Common myeloid progenitor, CD34-positive (primary cell): Measurements from ENCODE around the gene IRF3.

Experiments used
- CTCF ChIA-PET: fragments of 350-600 bp; sonication (Branson Sonifier 250); formaldehyde crosslinking; loops from one replicate; lab custom pipeline; 2021; ENCODE audit warnings: antibody characterized with exemption; lab: Charles Lee
- POLR2A ChIA-PET: fragments of 350-600 bp; sonication (Branson Sonifier 250); formaldehyde crosslinking; loops from one replicate; lab custom pipeline; 2021; ENCODE audit warnings: antibody characterized with exemption; lab: Charles Lee
- DNase-seq, 3 donors: peaks; one replicate each; pipeline versions ENCODE4 v3.0.0 to v3.0.0-alpha.2; 2013
- H3K27ac ChIP-seq, 2 experiments: 1 replicate in 1 of 2; 2 replicates in 1 of 2; pipeline ENCODE4 v1.7.0; 2013; ENCODE audit warnings: inconsistent platforms in 2 of 2, low read length in 2 of 2, mild to moderate bottlenecking in 2 of 2, low read depth in 1 of 2, moderate library complexity in 1 of 2; ENCODE audit not compliant: severe bottlenecking in 2 of 2, insufficient read depth in 1 of 2, poor library complexity in 1 of 2
- H3K27me3 ChIP-seq, 5 experiments: replicated peaks in 2 of 5; 1 replicate in 3 of 5; 2 replicates in 2 of 5; pipeline versions ENCODE4 v1.6.1 to v1.7.0; 2013; ENCODE audit warnings: low read length in 4 of 5, mild to moderate bottlenecking in 2 of 5, moderate library complexity in 2 of 5, inconsistent platforms in 1 of 5; ENCODE audit not compliant: insufficient read depth in 5 of 5, control insufficient read depth in 4 of 5
- H3K36me3 ChIP-seq, 4 experiments: 1 replicate in 2 of 4; 2 replicates in 2 of 4; pipeline versions ENCODE4 v1.6.1 to v1.7.0; 2013; ENCODE audit warnings: low read length in 3 of 4, control low read depth in 1 of 4, mild to moderate bottlenecking in 1 of 4; ENCODE audit not compliant: control insufficient read depth in 4 of 4, insufficient read depth in 4 of 4
- H3K4me1 ChIP-seq, 4 experiments: 1 replicate in 3 of 4; 2 replicates in 1 of 4; pipeline versions ENCODE4 v1.6.1 to v1.7.1; 2013; ENCODE audit warnings: low read length in 3 of 4, mild to moderate bottlenecking in 3 of 4, control low read depth in 1 of 4, inconsistent platforms in 1 of 4, moderate library complexity in 1 of 4; ENCODE audit not compliant: control insufficient read depth in 4 of 4, insufficient read depth in 4 of 4; ENCODE audit errors: control extremely low read depth in 1 of 4
- H3K4me3 ChIP-seq, 7 experiments: 1 replicate in 4 of 7; 2 replicates in 3 of 7; pipeline versions ENCODE4 v1.5.1 to v1.7.0; 2013; ENCODE audit warnings: mild to moderate bottlenecking in 7 of 7, low read length in 6 of 7, moderate library complexity in 6 of 7, inconsistent platforms in 2 of 7, low read depth in 2 of 7, control low read depth in 1 of 7; ENCODE audit not compliant: insufficient read depth in 4 of 7, control insufficient read depth in 1 of 7; ENCODE audit errors: extremely low read depth in 1 of 7
- H3K9me3 ChIP-seq, 5 experiments: 1 replicate in 4 of 5; 2 replicates in 1 of 5; pipeline versions ENCODE4 v1.6.1 to v1.7.1; 2013; ENCODE audit warnings: low read length in 4 of 5, mild to moderate bottlenecking in 2 of 5, inconsistent platforms in 1 of 5, low read depth in 1 of 5, moderate library complexity in 1 of 5; ENCODE audit not compliant: control insufficient read depth in 4 of 5, insufficient read depth in 2 of 5; ENCODE audit errors: control extremely low read depth in 1 of 5
- WGBS: methylation state at CpG from one replicate; pipeline ENCODE4 v1.1.5; 2013; ENCODE audit not compliant: insufficient coverage; 5-methylcytosine and 5-hydroxymethylcytosine counted together

IRF3 gene

DNA sequence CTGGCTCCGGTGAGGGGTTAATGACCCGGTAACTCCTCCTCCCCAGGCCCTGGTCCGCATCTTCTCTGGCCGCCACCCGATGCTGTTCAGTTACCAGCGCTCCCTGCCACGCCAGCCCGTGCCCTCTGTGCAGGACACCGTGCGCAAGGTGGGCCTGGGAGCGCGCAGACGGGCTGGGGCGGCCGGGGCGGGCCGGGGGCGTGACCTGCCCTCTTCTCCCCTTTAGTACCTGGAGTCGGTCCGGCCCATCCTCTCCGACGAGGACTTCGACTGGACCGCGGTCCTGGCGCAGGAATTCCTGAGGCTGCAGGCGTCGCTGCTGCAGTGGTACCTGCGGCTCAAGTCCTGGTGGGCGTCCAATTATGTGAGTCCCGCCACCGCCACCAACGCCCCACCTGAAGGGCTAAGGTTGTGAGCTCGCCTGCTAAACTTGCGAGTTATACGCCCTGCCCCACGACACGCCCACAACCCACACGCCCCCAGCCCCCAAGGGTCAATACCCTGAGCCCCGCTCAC is 35.7 kb upstream of the IRF3 start:
- DNase-seq = no peak
- no peak overlapping the region for H3K27ac ChIP-seq
- H3K9me3 ChIP-seq = no peaks in the 10 kb centered on the region
- 73% methylated on average over 32 of the region's 40 CpGs for WGBS
- no peaks in the 10 kb centered on the region for H3K4me1 ChIP-seq
- H3K36me3 ChIP-seq = no peaks in the 10 kb centered on the region
- no peak overlapping the region for H3K4me3 ChIP-seq
- POLR2A ChIA-PET = no interaction called here
- H3K27me3 ChIP-seq = peaks cover 0 to 15% (median 4%) of the 10 kb centered on the region in 5 experiments
- CTCF ChIA-PET = no interaction called here

DNA sequence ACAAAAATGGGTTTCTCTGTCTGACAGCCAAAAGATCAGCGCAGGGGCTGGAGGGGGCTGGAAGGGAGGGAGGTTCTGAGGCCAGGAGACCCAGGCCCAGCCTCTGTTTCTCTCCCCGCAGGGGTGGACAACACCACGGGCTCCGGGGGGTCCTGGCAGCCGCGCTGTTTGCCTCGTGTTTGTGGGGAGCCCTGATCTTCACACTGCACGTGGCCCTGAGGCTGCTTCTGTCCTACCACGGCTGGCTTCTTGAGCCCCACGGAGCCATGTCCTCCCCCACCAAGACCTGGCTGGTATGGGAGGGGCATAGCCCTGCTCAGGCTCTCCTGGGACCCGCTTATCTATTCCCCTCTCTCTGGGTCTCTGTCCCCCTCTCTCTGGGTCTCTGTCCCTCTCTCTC is 34.9 kb upstream of the IRF3 start:
- ChIA-PET CTCF (interaction anchor here (0.6 to 1.0 kb wide), 3 partner anchors 10 to 161 kb away, joined by 3 to 5 read pairs (median 3); no protein-coding TSS in a partner anchor), POLR2A (no interaction called here)
- Histone ChIP-seq H3K27ac (no peak overlapping the region), H3K27me3 (peaks cover 0 to 15% (median 4%) of the 10 kb centered on the region in 5 experiments), H3K4me3 (no peak overlapping the region), H3K36me3 (no peaks in the 10 kb centered on the region), H3K4me1 (no peaks in the 10 kb centered on the region), H3K9me3 (no peaks in the 10 kb centered on the region)
- no peak for DNase-seq
- 75% methylated on average over 4 of the region's 11 CpGs for WGBS

DNA sequence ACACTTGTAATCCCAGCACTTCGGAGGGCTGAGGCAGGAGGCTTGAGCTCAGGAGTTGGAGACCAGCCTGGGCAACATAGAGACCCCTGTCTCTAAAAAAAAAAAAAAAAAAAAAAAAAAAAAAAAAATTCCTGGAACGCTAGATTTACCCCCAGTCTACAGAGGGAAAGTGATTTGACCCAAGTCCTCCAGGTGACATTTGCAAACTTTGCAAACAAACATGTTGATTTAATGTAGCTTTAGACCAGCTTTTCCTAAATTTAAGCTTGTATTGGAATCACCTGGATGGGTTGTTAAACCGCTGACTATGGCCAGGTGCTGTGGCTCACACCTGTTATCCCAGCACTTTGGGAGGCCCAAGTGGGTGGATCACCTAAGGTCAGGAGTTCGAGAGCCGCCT is 33.7 kb upstream of the IRF3 start:
- POLR2A ChIA-PET = interaction anchor here (0.6 kb wide), 1 partner anchor 20 kb away, joined by 4 read pairs; no protein-coding TSS in a partner anchor
- Histone ChIP-seq H3K27me3 (peaks cover 0 to 15% (median 4%) of the 10 kb centered on the region in 5 experiments), H3K36me3 (no peaks in the 10 kb centered on the region), H3K27ac (no peak overlapping the region), H3K4me3 (no peak overlapping the region), H3K4me1 (no peaks in the 10 kb centered on the region), H3K9me3 (no peaks in the 10 kb centered on the region)
- no peak for DNase-seq
- CTCF ChIA-PET = interaction anchor here (0.8 to 1.2 kb wide), 2 partner anchors 10 to 14 kb away, joined by 3 read pairs; partner anchors contain the start of gene ADM5
- 87% methylated on average over 3 of the region's 5 CpGs for WGBS

DNA sequence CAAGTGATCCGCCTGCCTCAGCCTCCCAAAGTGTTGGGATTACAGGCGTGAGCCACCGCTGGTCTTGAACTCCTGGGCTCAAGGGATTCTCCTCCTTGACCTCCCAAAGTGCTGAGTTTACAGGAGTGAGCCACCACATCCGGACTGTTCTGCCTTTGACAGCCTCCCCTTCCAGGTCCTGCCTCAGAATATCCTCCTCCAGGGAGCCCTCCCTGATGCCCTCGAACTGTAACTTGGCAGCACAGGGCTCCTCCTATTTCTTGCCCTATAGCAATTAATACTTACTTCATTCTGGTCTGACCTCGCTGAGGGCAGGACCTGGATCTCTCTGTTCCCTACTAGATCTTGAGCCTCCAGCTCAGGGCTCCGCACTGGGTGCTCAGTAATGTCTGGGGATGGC is 31.2 kb upstream of the IRF3 start:
- Histone ChIP-seq H3K4me1 (no peaks in the 10 kb centered on the region), H3K27me3 (peaks cover 0 to 23% (median 10%) of the 10 kb centered on the region in 5 experiments), H3K4me3 (no peak overlapping the region), H3K9me3 (no peaks in the 10 kb centered on the region), H3K27ac (no peak overlapping the region), H3K36me3 (no peaks in the 10 kb centered on the region)
- ChIA-PET POLR2A (no interaction called here), CTCF (interaction anchor here (1.3 to 1.7 kb wide), 2 partner anchors 16 to 21 kb away, joined by 3 read pairs; no protein-coding TSS in a partner anchor)
- WGBS = 96% methylated on average over 6 of the region's 7 CpGs
- DNase-seq = no peak

DNA sequence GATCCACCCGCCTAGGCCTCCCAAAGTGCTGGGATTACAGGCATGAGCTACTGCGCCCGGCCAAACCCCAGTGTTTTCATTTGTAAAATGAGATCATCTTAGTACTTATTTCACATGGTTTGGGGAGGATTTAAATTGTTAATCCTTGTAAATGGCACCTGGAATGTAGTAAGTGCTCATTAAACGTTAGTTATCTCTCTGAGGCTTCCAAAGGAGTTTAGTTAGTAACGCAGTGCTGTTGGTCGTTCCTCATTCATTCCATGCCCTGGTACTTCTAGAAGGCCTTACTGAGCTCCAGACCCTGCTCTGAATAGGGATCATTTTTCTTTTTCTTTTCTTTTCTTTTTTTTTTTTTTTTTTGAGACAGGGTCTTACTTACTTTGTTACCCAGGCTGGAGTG is 30.5 kb upstream of the IRF3 start:
- Histone ChIP-seq H3K4me1 (peaks cover 0 to 6% (median 4%) of the 10 kb centered on the region in 4 experiments), H3K36me3 (no peaks in the 10 kb centered on the region), H3K27ac (no peak overlapping the region), H3K4me3 (no peak overlapping the region), H3K9me3 (no peaks in the 10 kb centered on the region), H3K27me3 (peaks cover 0 to 26% (median 15%) of the 10 kb centered on the region in 5 experiments)
- WGBS = 100% methylated on average over 2 of the region's 6 CpGs
- ChIA-PET POLR2A (no interaction called here), CTCF (interaction anchor here (1.3 to 1.7 kb wide), 2 partner anchors 15 to 21 kb away, joined by 3 read pairs; no protein-coding TSS in a partner anchor)
- no peak for DNase-seq

DNA sequence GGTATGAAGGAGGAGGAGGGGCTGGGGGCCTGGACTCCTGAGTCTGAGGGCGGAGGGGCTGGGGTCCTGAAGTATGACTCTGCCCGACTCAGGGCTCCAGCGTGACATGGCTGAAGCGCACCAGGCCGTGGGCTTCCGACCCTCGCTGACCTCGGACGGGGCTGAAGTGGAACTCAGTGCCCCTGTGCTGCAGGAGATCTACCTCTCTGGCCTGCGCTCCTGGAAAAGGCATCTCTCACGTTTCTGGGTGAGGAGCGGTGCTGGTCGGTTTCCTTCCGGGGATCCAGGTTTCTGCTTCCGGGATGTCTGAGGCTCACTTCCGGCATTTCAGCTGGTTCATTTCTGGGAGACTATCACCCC is 26.5 kb upstream of the IRF3 start:
- Histone ChIP-seq H3K4me1 (peaks cover 0 to 45% (median 27%) of the 10 kb centered on the region in 4 experiments), H3K27me3 (peaks cover 0 to 38% (median 23%) of the 10 kb centered on the region in 5 experiments)
- CTCF ChIA-PET = no interaction called here

More for the DNA sequence above, 26.5 kb upstream of the IRF3 start:
- Histone ChIP-seq H3K36me3 (peaks cover 0 to 25% (median 9%) of the 10 kb centered on the region in 4 experiments), H3K27ac (no peak overlapping the region), H3K9me3 (no peaks in the 10 kb centered on the region), H3K4me3 (no peak overlapping the region)
- POLR2A ChIA-PET = no interaction called here
- no peak for DNase-seq
- WGBS = 95% methylated on average over 16 of the region's 16 CpGs
